ENCODE results near the gene FARSA.
A peak's percentile ranks its signal among the peaks of the same experiment; 100 is the strongest.
"Not testable (repeated sequence)": the region's sequence is repeated elsewhere in the genome, so short reads cannot be mapped to it uniquely, and the experiment has no call there.

Gene FARSA

GRCh38 chr19:12933287-12934072, at the start of gene FARSA:
Gene FARSA (minus strand): TSS chr19:12933711. CDS start chr19:12933696, 15 bp downstream.
- peak; percentile 91 to 94 for DNase-seq

- no peak for DNase-seq
Observed at GRCh38 chr19:12983091-12983490, 49.6 kb upstream of the FARSA start.

GRCh38 chr19:12982648-12983047, 49.1 kb upstream of the FARSA start:
- no peak for DNase-seq

GRCh38 chr19:12979974-12980373, 46.5 kb upstream of the FARSA start:
- DNase-seq: no peak

- DNase-seq: not testable (repeated sequence)
Observed at GRCh38 chr19:12976109-12976508, 42.6 kb upstream of the FARSA start.

- peak in 1 of 2 experiments; percentile 62 for DNase-seq
Observed at GRCh38 chr19:12975221-12975741, 41.8 kb upstream of the FARSA start.

GRCh38 chr19:12974301-12975220, 41.0 kb upstream of the FARSA start:
- peak; percentile 77 to 96 for DNase-seq

- no peak for DNase-seq
Observed at GRCh38 chr19:12973236-12973635, 39.7 kb upstream of the FARSA start.

GRCh38 chr19:12970070-12970820, 36.7 kb upstream of the FARSA start:
- DNase-seq: no peak

- peak; percentile 54 to 92 for DNase-seq
Observed at GRCh38 chr19:12969292-12969988, 35.9 kb upstream of the FARSA start, which contains the start of gene DAND5. Gene DAND5 (plus strand): TSS chr19:12969576. CDS start chr19:12969661, 85 bp downstream.

- no peak for DNase-seq
Observed at GRCh38 chr19:12967907-12968306, 34.4 kb upstream of the FARSA start.

GRCh38 chr19:12965812-12966135, 32.3 kb upstream of the FARSA start:
- DNase-seq: no peak

GRCh38 chr19:12965017-12965811, 31.7 kb upstream of the FARSA start:
- DNase-seq: peak; percentile 63 to 90

- no peak for DNase-seq
Observed at GRCh38 chr19:12959481-12959880, 26.0 kb upstream of the FARSA start.

- not testable (repeated sequence) for DNase-seq
Observed at GRCh38 chr19:12957389-12957952, 24.0 kb upstream of the FARSA start.

- DNase-seq: peak; percentile 40 to 81
Observed at GRCh38 chr19:12956446-12957388, 23.2 kb upstream of the FARSA start, which contains the start of gene GADD45GIP1. Gene GADD45GIP1 (minus strand): TSS chr19:12957223. CDS start chr19:12957212, 11 bp downstream.

- DNase-seq: no peak
Observed at GRCh38 chr19:12955996-12956395, 22.5 kb upstream of the FARSA start.

- DNase-seq: not testable (repeated sequence)
Observed at GRCh38 chr19:12955575-12955974, 22.1 kb upstream of the FARSA start.

GRCh38 chr19:12954612-12954962, 21.1 kb upstream of the FARSA start:
- no peak for DNase-seq
